ENCODE data around the gene MLLT10.
A peak's percentile ranks its signal among the peaks of the same experiment; 100 is the strongest.
"Not testable (repeated sequence)": the region's sequence is repeated elsewhere in the genome, so short reads cannot be mapped to it uniquely, and the experiment has no call there.

MLLT10 gene

DNA sequence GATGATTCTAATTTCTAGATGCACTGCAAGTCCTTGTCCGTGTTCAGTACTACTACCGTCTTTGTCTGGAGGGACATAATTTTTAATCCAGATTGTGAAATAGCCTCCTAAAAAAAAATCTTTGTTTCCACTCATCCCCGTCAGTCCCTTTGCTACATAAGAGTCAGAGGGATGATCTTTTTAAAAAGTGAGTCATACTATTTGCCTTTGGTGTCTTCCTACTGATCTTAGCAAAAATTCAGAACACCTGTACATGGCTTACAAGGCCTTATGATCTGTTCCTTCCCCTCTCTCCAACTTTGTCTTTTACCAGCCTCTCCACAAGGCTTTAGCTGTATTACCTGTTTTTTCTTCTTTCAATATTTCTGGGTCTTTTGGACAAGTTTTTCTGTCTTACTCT, 173.5 kb downstream of the MLLT10 start:
- DNase-seq, result no peak

- no peak for DNase-seq
Measured at GRCh38 chr10:21712975-21713374, 178.9 kb downstream of the MLLT10 start.

GRCh38 chr10:21715531-21716195, 181.6 kb downstream of the MLLT10 start:
- no peak for DNase-seq

DNA sequence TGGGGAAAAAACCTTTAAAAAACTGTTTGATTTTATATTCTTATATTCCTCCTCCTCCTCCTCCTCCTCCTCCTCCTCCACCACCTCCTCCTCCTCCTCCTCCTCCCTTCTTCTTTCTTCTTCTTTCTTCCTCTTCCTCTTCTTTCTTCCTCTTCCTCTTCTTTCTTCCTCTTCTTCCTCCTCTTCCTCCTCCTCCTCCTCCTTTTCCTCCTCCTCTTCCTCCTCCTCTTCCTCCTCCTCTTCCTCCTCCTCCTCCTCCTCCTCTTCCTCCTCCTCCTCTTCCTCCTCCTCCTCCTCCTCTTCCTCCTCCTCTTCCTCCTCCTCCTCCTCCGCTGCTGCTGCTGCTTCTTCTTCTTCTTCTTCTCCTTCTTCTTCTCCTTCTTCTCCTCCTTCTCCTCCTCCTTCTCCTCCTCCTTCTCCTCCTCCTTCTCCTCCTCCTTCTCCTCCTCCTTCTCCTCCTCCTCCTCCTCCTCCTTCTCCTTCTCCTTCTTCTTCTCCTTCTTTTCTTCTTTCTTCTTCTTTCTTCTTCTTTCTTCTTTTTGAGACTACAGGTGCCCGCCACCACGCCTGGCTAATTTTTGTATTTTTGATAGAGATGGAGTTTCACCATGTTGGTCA, 183.5 kb downstream of the MLLT10 start:
- DNase-seq, result not testable (repeated sequence)

DNA sequence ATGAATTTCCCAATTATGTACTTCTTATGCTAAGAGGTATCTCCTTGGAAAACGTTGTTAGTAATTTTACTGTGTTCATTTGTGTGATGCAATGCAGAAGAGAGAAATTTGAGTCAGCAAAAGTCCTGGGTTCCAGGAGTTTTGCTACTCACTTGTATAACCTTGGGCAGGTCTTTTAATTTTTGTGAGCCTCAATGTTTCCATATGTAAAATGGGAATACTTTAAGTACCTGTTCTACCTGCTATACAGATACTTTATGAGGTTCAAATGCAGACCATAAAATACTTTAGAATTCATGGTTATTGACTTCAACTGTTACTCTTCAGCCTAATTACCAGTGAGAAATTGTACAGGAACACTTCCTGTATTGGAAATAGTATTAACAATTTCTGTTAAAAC, 185.5 kb downstream of the MLLT10 start:
- DNase-seq, result no peak

- peak; percentile 19 for DNase-seq
Measured at GRCh38 chr10:21720090-21720489, 186.1 kb downstream of the MLLT10 start.

DNA sequence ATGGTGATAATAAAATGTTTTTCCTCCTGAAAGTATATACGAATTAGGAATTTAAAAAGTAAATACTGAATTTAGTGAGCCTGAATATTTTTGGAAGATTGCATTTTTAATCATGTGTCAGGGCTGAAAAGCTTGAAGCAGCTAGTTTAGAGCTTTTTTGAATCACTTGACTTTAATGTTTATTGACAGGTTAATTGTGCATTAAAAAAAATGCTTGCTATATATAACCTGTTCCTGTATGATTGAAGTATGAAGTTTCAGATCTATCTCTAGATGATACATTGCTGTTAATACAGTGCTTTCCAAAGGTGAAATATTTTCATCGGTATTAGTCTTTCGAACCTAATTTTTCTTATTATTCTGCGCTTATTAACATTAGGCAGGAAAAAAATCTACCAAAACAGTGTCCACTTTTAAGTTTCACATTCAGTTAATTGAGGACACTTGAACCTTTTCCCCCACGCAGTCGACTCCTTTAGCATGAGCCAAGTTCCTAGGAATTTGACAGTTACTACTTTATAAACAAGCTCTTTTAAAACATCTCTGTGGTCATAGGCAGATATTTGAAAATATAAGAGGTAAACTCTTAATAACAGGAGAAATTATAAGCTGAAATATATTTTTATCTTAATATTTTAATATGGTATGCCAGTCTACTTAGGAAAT, 187.1 kb downstream of the MLLT10 start:
- DNase-seq, result no peak

DNA sequence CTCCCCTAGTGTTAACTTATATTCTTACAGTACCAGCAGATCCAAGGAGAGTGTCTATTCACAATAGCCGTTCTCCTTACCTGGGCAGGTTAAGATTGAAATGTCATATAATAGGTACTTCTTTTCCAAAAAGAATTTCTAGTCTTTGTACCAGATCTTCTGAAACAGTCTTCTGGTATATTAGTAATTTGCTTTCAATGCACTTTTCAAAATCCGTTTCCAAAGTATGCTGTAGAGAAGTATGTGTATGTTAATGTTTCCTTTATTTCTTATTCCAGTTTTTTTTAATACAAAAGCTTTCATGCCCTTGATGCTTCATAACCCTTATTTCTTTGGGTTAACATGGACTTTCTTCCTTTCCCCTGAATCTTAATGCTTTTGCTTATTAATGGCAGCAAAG, 188.2 kb downstream of the MLLT10 start:
- DNase-seq, result no peak

DNA sequence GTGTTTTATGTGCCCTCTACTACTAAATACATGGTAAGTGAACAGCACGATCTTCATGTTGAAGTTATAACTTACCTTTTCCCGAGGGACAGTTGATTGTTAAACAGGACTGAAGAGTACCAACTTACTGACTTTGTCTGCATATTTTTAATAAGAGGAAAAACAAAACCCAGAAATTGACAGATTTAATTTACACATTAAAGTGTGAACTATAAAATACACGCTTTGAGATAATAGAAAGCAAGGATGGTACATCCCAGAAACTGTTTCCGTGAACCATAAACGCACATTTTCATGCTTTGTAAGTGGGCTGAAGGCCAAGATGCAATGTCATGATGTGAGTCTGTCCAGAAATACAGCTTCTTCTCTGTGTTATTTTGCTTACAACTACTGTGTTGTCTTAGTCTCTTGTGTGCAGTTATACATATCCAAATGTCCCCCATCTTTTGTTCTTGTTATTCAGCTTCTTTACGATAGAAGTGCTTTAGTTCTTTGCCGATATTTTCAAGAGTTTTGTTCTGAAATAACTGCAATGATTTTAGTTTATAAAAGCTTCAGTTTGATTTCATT, 190.1 kb downstream of the MLLT10 start:
- no peak for DNase-seq

- DNase-seq, result peak; percentile 95
Measured at GRCh38 chr10:21724687-21725367, 190.8 kb downstream of the MLLT10 start.

DNA sequence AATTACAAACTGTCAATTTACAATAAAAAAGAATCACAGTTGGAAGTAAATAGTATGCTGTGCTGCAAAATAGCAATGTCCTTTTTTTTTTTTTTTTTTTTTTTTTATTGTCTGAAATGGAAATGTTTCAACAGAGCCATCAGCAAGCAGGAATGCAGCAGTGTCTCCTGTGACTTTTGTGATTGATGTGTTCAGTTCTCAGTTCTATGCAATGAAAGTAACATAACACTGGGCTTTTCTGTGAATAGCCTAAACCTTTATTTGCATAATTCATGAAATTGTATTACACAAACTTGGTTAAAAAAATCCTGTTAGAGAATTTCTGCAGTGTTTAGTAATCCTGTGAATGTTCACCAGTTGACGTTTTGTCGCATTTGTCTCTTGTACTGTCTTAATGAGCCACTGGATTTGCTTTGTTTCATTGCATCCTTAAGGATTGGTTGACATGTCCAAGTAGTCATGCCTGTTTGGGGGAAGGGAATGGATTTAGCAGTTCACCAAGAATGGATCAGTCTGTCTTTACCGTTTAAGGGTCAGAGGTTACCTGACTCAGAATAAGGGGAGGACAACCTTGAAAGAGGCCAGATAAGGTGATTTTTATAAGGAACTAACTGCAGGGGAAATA, 192.7 kb downstream of the MLLT10 start:
- no peak for DNase-seq

GRCh38 chr10:21727452-21728168, 193.6 kb downstream of the MLLT10 start:
- no peak for DNase-seq

- DNase-seq, result no peak
Measured at GRCh38 chr10:21728618-21729017, 194.6 kb downstream of the MLLT10 start.

DNA sequence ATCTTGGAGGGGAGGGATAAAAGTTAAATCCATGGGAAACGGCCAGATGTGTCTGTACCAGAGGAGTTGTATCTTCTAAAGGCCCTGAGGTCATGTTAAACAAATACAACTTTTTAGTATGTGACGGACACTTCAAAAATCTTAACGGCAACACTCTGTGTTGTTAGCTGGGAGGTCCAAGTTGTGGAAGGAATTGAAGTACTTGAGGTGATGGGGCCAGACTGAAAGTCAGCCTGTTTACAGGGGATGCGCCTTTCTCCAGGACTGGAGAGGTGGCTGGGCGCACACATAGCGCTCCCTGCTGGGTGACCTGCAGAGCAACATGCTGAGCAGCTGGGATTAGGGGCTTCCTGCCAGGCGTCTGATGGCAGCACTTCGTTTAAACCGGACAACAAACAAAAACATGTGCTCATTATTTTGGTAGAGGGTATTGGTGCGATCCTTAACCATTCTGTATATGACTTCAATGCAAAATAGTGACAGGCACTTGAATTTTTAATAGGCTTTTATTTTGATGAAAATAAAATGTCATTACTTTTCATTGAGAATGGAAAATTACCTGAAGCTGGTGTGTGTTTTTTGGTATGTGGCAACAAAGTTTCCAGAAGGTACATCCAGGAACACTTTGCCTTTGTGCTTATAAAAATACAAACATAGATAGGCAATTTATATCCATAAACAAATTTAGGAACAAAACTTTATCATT, 198.2 kb downstream of the MLLT10 start:
- DNase-seq, result peak; percentile 44

DNA sequence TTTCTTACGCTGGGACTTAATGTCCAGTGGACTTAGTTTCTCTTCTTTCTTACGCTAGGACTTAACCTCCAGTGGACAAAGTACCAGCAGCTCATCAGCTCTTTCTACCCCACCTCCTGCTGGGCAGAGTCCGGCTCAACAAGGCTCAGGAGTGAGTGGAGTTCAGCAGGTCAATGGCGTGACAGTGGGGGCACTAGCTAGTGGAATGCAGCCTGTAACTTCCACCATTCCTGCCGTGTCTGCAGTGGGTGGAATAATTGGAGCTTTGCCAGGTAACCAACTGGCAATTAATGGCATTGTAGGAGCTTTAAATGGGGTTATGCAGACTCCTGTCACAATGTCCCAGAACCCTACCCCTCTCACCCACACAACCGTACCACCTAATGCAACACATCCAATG, 199.7 kb downstream of the MLLT10 start:
- no peak for DNase-seq

DNA sequence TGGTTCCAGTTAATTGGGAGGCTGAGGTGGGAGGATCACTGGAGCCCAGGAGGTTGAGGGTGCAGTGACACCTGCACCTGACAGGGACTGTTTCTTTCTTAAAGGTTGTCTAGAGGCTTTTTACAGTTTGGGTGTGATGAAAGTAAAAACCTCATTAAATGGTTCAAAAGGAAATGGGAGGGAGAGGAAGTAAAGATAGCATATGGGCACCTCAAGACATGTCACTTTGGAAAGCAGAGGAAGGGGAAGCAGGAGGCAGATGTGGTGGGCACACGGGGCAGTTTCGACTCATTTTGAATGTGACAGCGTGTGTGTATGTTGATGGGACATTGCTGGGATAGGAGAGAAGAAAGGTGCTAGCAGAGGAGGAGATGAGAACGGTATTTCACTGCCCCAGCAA, 203.1 kb downstream of the MLLT10 start:
- no peak for DNase-seq

- no peak for DNase-seq
Measured at GRCh38 chr10:21740989-21741388, 207.0 kb downstream of the MLLT10 start.

- DNase-seq, result no peak
Measured at GRCh38 chr10:21742740-21743412, 208.8 kb downstream of the MLLT10 start.

DNA sequence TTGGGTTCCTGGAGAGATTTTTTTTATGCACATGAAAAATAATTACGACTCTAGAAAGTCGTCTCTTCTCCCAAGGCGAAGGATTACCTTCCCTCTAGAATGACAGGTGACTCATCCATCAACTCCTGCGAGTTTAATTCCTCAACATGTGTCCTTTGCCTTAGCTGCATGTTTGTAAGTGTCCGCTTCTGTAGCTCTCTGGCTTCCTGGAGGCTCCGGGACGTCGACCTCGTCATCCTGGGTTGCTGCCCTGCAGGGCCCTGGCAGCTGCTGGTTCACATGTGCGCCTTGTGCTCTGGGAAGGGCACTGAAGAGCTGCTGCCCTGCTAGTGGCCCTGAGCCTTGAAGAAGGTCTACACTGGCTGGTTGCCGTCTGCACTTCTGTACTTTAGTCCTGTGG, 210.2 kb downstream of the MLLT10 start:
- DNase-seq, result no peak

- DNase-seq, result no peak
Measured at GRCh38 chr10:21746118-21746517, 212.1 kb downstream of the MLLT10 start.

- DNase-seq, result no peak
Measured at GRCh38 chr10:21747809-21748208, 213.8 kb downstream of the MLLT10 start.
